Neural cell (in vitro differentiated cells): ENCODE measurements around the gene PLXNA2. TPM values are rescaled to one million over a fixed set of nuclear protein-coding genes. Genes with fewer than 3 reads are reported as not detected.

Experiments used
- H2AFZ ChIP-seq: fragments of 200-600, 300-800 bp; sonication (generic), shearing (Covaris generic); 2 replicates; pipeline ENCODE4 v1.6.0; 2014; ENCODE audit warnings: low read depth, mild to moderate bottlenecking, antibody characterized with exemption, low read length, moderate library complexity
- H3F3A ChIP-seq: fragments of 200-600 bp; shearing (Covaris generic); 2 replicates; pipeline ENCODE4 v1.6.1; 2016; ENCODE audit warnings: mild to moderate bottlenecking, moderate library complexity, mixed read lengths, antibody characterized with exemption, low read length; ENCODE audit not compliant: insufficient read depth, poor library complexity, severe bottlenecking
- H3K27ac ChIP-seq: fragments of 200-600, 300-800 bp; sonication (generic), shearing (Covaris generic); 2 replicates; pipeline ENCODE4 v1.5.1; 2014; ENCODE audit warnings: mild to moderate bottlenecking, low read length, moderate library complexity
- H3K27me3 ChIP-seq: fragments of 300-800, 200-600 bp; sonication (generic), shearing (Covaris generic); 2 replicates; pipeline ENCODE4 v1.6.0; 2014; ENCODE audit warnings: mild to moderate bottlenecking, low read depth, low read length, moderate library complexity; ENCODE audit not compliant: insufficient read depth
- H3K36me3 ChIP-seq: fragments of 300-800, 200-600 bp; sonication (generic), shearing (Covaris generic); 2 replicates; pipeline ENCODE4 v1.5.1; 2014; ENCODE audit warnings: mild to moderate bottlenecking, antibody characterized with exemption, low read length, moderate library complexity; ENCODE audit not compliant: insufficient read depth
- H3K4me2 ChIP-seq: fragments of 300-800, 200-600 bp; sonication (generic), shearing (Covaris generic); 2 replicates; pipeline ENCODE4 v1.6.0; 2014; ENCODE audit warnings: mild to moderate bottlenecking, low read length
- H3K4me3 ChIP-seq: fragments of 300-800, 200-600 bp; sonication (generic), shearing (Covaris generic); 2 replicates; pipeline ENCODE4 v1.5.1; 2014; ENCODE audit warnings: mild to moderate bottlenecking, low read length, moderate library complexity
- H3K79me2 ChIP-seq: fragments of 200-600 bp; shearing (Covaris generic); replicated peaks from 2 replicates; pipeline ENCODE4 v1.6.0; 2014; ENCODE audit warnings: mild to moderate bottlenecking, low read length, moderate library complexity; ENCODE audit not compliant: insufficient read depth
- H3K9ac ChIP-seq: fragments of 300-800, 200-600 bp; sonication (generic), shearing (Covaris generic); 2 replicates; pipeline ENCODE4 v1.6.1; 2016; ENCODE audit warnings: mild to moderate bottlenecking, low read length, mixed read lengths
- H3K9me2 ChIP-seq: fragments of 200-600 bp; shearing (Covaris generic); 2 replicates; pipeline ENCODE4 v1.6.1; 2016; ENCODE audit warnings: mild to moderate bottlenecking, low read length, mixed read lengths; ENCODE audit not compliant: insufficient read depth
- H3K9me3 ChIP-seq: fragments of 200-600, 300-800 bp; sonication (generic), shearing (Covaris generic); 2 replicates; pipeline ENCODE4 v1.6.1; 2016; ENCODE audit warnings: mild to moderate bottlenecking, mixed run types, low read length, moderate library complexity, mixed read lengths
- H4K20me1 ChIP-seq: fragments of 200-600 bp; shearing (Covaris generic); 2 replicates; pipeline ENCODE4 v1.6.1; 2016; ENCODE audit warnings: mild to moderate bottlenecking, mixed run types; ENCODE audit not compliant: insufficient read depth
- CTCF ChIP-seq: fragments of 450-650 bp; IDR thresholded peaks from 2 replicates; pipeline ENCODE4 v1.5.1; 2014; ENCODE audit warnings: antibody characterized with exemption, mild to moderate bottlenecking, moderate library complexity; ENCODE audit not compliant: poor library complexity, severe bottlenecking
- EP300 ChIP-seq: fragments of 450-650 bp; conservative IDR thresholded peaks from 2 replicates; pipeline ENCODE4 v1.6.1; 2014; ENCODE audit warnings: antibody characterized with exemption, mild to moderate bottlenecking, moderate library complexity; ENCODE audit not compliant: poor library complexity, severe bottlenecking
- EZH2 ChIP-seq: fragments of 200-600, 300-800 bp; shearing (Covaris generic), sonication (generic); IDR thresholded peaks from 2 replicates; pipeline ENCODE4 v1.6.1; 2014; ENCODE audit warnings: antibody characterized with exemption, low read length, borderline replicate concordance, mild to moderate bottlenecking; ENCODE audit not compliant: insufficient read depth, poor library complexity, severe bottlenecking
- MXI1 ChIP-seq: fragments of 450-650 bp; conservative IDR thresholded peaks from 2 replicates; pipeline ENCODE4 v1.6.1; 2014; ENCODE audit warnings: antibody characterized with exemption, mild to moderate bottlenecking; ENCODE audit not compliant: poor library complexity, severe bottlenecking
- POLR2AphosphoS5 ChIP-seq: IDR thresholded peaks from 2 replicates; pipeline ENCODE4 v1.6.1; 2012
- RAD21 ChIP-seq: fragments of 450-650 bp; conservative IDR thresholded peaks from 2 replicates; pipeline ENCODE4 v1.6.1; 2014; ENCODE audit warnings: antibody characterized with exemption, mild to moderate bottlenecking, moderate library complexity
- REST ChIP-seq: IDR thresholded peaks from 2 replicates; pipeline ENCODE4 v1.6.1; 2012; ENCODE audit warnings: borderline replicate concordance
- SMC3 ChIP-seq: fragments of 450-650 bp; conservative IDR thresholded peaks from 2 replicates; pipeline ENCODE4 v1.6.1; 2014; ENCODE audit warnings: antibody characterized with exemption, mild to moderate bottlenecking, moderate library complexity; ENCODE audit not compliant: poor library complexity
- TAF1 ChIP-seq: IDR thresholded peaks from 2 replicates; pipeline ENCODE4 v1.6.1; 2012; ENCODE audit warnings: low read depth
- polyA plus RNA-seq: library from polyadenylated mRNA; depleted of rRNA; stranded (reverse); fragments of >200 nt; gene quantifications from 2 replicates; pipeline ENCODE4 v1.2.3, GENCODE V29; 2014

The PLXNA2 gene
- polyA plus RNA-seq, 1 donor from 2014 or later = 30.6 TPM

GRCh38 chr1:207999274-207999915 is 244.8 kb downstream of the PLXNA2 start:
- H4K20me1 ChIP-seq = no peaks in the 10 kb centered on the region
- no peaks in the 10 kb centered on the region for H3F3A ChIP-seq
- no peak overlapping the region for H3K27ac ChIP-seq
- no peaks in the 10 kb centered on the region for H3K27me3 ChIP-seq
- no peak overlapping the region for H3K9ac ChIP-seq
- no peak overlapping the region for H3K4me3 ChIP-seq
- no peaks in the 10 kb centered on the region for H3K36me3 ChIP-seq
- H3K79me2 ChIP-seq = no peaks in the 10 kb centered on the region
- H3K9me3 ChIP-seq = no peaks in the 10 kb centered on the region
- no peaks in the 10 kb centered on the region for H3K9me2 ChIP-seq
- H2AFZ ChIP-seq = no peak overlapping the region
- no peak for TF ChIP-seq TAF1
- TF ChIP-seq RAD21 = no peak
- no peak for TF ChIP-seq SMC3
- no peak for TF ChIP-seq POLR2AphosphoS5
- TF ChIP-seq CTCF = no peak
- TF ChIP-seq MXI1 = no peak
- TF ChIP-seq EP300 = no peak
- no peak for TF ChIP-seq EZH2
- no peak for TF ChIP-seq REST
- H3K4me2 ChIP-seq = no peak overlapping the region

GRCh38 chr1:207998691-207999090 is 245.5 kb downstream of the PLXNA2 start:
- TF ChIP-seq SMC3 = no peak
- no peak for TF ChIP-seq REST
- TF ChIP-seq EP300 = no peak
- TF ChIP-seq TAF1 = no peak
- no peak for TF ChIP-seq MXI1
- TF ChIP-seq RAD21 = no peak
- H2AFZ ChIP-seq = no peak overlapping the region

More at GRCh38 chr1:207998691-207999090, 245.5 kb downstream of the PLXNA2 start:
- H4K20me1 ChIP-seq = no peaks in the 10 kb centered on the region
- no peak overlapping the region for H3K4me3 ChIP-seq
- no peaks in the 10 kb centered on the region for H3K9me2 ChIP-seq
- no peaks in the 10 kb centered on the region for H3K27me3 ChIP-seq
- H3K27ac ChIP-seq = no peak overlapping the region
- H3K36me3 ChIP-seq = no peaks in the 10 kb centered on the region
- no peak overlapping the region for H3K4me2 ChIP-seq
- H3K9me3 ChIP-seq = no peaks in the 10 kb centered on the region
- H3K79me2 ChIP-seq = no peaks in the 10 kb centered on the region
- no peaks in the 10 kb centered on the region for H3F3A ChIP-seq
- no peak overlapping the region for H3K9ac ChIP-seq
